22Rv1 (cell line): ENCODE data around the gene RAB34.

Source experiments
- H3K27ac ChIP-seq: fragments of 450-650 bp; 2 replicates; pipeline ENCODE4 v1.5.1; 2017
- CTCF ChIP-seq: fragments of 450-650 bp; IDR thresholded peaks from 2 replicates; pipeline ENCODE4 v1.5.1; 2017; ENCODE audit warnings: mild to moderate bottlenecking
- ZFX ChIP-seq: fragments of 450-650 bp; IDR thresholded peaks from 2 replicates; pipeline ENCODE4 v1.6.1; 2017; ENCODE audit warnings: antibody characterized with exemption, borderline replicate concordance

The RAB34 gene

GRCh38 chr17:28693869-28694268, 23.8 kb downstream of the RAB34 start:
- 0 out of 2 replicates have a peak overlapping the region, but pooled peaks have one; percentile 8 for H3K27ac ChIP-seq
- no peak for TF ChIP-seq ZFX
- TF ChIP-seq CTCF, result no peak

GRCh38 chr17:28689011-28689410, 28.7 kb downstream of the RAB34 start:
- TF ChIP-seq CTCF (no peak), ZFX (no peak)
- H3K27ac ChIP-seq, result no peak overlapping the region

- H3K27ac ChIP-seq, result 0 out of 2 replicates have a peak overlapping the region, but pooled peaks have one; percentile 2
- TF ChIP-seq ZFX (no peak), CTCF (no peak)
These were observed 29.2 kb downstream of the RAB34 start for GRCh38 chr17:28688481-28688880.

GRCh38 chr17:28686296-28686695, 31.4 kb downstream of the RAB34 start:
- TF ChIP-seq CTCF (no peak), ZFX (no peak)
- H3K27ac ChIP-seq, result no peak overlapping the region

- TF ChIP-seq CTCF (no peak), ZFX (no peak)
- peak overlapping the region; percentile 22; the same call in 1 of the 2 replicates for H3K27ac ChIP-seq
These were observed 32.3 kb downstream of the RAB34 start for GRCh38 chr17:28685366-28685765.

- TF ChIP-seq ZFX (no peak), CTCF (peak; percentile 65)
- H3K27ac ChIP-seq, result peak overlapping the region; percentile 22; the same call in 1 of the 2 replicates
These were observed 32.7 kb downstream of the RAB34 start for GRCh38 chr17:28684963-28685362.

GRCh38 chr17:28682655-28683054, 35.0 kb downstream of the RAB34 start:
- no peak overlapping the region for H3K27ac ChIP-seq
- TF ChIP-seq ZFX, result no peak
- no peak for TF ChIP-seq CTCF
